AG10803 (cell line): Measurements from ENCODE around the gene FBRS.

Experiments
- DNase-seq: peaks from one replicate; pipeline ENCODE4 v3.0.0; 2010; ENCODE audit warnings: low read depth
- H3K4me3 ChIP-seq: 2 replicates; pipeline ENCODE4 v1.5.1; 2011; ENCODE audit warnings: mild to moderate bottlenecking, low read length, control low read depth
- TF ChIP-seq, protein P1 (sequence below): conservative IDR thresholded peaks from 2 replicates; pipeline ENCODE4 v1.5.1; 2011; ENCODE audit warnings: mild to moderate bottlenecking, low read length, control low read depth, inconsistent platforms

Gene FBRS

DNA sequence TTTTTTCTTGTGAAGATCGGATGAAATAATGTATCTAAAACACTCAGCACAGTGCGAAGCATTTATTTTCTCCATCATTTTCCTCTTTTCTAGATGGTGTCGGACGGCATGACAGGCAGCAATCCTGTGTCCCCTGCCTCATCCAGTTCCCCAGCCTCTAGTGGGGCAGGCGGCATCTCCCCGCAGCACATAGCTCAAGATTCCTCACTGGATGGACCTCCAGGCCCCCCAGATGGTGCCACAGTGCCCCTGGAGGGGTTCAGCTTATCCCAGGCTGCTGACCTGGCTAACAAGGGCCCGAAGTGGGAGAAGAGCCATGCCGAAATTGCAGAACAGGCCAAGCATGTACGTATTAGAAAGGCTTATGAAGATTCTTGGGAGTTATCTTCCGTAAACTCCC, 45.7 kb downstream of the FBRS start:
- H3K4me3 ChIP-seq: no peak overlapping the region
- no peak for DNase-seq
- TF ChIP-seq, protein P1, sequence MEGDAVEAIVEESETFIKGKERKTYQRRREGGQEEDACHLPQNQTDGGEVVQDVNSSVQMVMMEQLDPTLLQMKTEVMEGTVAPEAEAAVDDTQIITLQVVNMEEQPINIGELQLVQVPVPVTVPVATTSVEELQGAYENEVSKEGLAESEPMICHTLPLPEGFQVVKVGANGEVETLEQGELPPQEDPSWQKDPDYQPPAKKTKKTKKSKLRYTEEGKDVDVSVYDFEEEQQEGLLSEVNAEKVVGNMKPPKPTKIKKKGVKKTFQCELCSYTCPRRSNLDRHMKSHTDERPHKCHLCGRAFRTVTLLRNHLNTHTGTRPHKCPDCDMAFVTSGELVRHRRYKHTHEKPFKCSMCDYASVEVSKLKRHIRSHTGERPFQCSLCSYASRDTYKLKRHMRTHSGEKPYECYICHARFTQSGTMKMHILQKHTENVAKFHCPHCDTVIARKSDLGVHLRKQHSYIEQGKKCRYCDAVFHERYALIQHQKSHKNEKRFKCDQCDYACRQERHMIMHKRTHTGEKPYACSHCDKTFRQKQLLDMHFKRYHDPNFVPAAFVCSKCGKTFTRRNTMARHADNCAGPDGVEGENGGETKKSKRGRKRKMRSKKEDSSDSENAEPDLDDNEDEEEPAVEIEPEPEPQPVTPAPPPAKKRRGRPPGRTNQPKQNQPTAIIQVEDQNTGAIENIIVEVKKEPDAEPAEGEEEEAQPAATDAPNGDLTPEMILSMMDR: no peak

DNA sequence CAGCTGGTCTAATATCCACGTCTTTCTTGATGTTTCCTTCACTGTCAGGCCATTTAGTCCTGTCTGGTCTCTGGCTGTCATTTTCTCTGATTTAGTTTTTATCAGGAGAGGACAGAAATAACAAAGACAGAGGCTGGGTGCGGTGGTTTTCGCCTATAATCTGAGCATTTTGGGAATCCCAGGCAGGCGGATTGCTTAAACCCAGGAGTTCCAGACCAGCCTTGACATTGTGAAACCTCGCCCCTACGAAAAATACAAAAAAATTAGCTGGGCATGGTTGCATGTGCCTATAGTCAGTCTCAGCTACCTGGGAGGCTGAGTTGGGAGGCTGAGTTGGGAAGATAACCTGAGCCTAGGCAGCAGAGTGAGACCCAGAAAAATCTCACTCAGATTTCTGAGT, 47.8 kb downstream of the FBRS start:
- H3K4me3 ChIP-seq: no peak overlapping the region
- TF ChIP-seq, protein P1: no peak
- DNase-seq: no peak

DNA sequence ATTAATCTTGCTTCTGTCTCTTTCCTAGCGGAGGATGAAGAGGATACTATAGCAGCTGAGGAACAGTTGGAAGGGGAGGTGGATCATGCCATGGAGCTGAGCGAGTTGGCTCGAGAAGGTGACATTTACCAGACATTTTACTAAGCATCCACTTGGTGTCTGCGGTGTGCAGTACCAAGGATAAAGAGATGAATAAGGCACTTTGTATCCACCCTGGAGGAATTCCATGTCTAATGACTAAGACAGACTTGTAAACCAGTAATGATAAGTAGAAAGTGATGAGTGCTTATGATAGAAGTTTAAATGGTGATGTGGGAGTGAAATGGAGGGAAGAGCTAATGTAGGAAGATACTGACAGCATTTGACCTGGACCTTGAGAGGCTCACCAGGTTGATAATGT, 52.7 kb downstream of the FBRS start:
- TF ChIP-seq, protein P1: no peak
- no peak overlapping the region for H3K4me3 ChIP-seq
- no peak for DNase-seq

DNA sequence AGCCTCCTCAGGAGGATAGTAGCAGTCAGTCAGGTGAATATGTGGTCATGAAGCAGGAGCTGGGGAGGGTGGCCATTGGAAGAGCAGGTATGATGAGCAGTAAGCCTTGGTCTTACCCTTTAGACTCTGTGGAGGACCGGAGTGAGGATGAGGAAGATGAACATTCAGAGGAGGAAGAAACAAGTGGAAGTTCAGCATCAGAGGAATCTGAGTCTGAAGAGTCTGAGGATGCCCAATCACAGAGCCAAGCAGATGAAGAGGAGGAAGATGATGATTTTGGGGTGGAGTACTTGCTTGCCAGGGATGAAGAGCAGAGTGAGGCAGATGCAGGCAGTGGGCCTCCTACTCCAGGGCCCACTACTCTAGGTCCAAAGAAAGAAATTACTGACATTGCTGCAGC, 53.5 kb downstream of the FBRS start:
- H3K4me3 ChIP-seq: no peak overlapping the region
- TF ChIP-seq, protein P1: no peak
- no peak for DNase-seq

DNA sequence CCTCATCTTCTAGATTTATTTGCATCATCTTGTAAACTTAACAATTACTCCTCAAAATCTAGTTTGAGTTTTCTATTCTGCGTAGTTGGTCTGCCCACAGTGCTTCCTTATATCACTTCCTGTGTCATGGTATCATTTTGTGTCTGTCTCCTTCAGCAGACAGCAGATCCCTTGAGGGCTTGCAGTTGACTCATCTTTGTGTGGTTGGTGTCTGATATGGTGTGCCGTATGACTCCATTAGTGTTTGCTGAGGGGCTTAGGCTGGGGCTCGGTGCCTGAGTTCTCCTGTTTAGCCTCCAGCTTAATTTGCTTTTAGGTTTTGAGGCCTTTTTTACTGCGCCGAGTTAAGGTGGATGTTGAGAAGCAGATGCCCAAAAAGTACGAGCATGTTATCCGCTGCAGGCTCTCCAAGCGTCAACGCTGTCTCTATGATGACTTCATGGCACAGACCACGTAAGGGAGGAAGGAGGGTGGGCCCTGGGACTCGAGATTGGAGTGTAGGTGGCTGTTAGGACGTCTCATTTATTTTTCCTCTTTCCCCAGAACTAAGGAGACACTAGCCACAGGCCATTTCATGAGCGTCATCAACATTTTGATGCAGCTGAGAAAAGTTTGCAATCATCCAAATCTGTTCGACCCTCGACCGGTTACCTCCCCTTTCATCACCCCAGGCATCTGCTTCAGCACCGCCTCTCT, 57.7 kb downstream of the FBRS start:
- peak; percentile 9 for DNase-seq
- H3K4me3 ChIP-seq: no peak overlapping the region
- TF ChIP-seq, protein P1: no peak

DNA sequence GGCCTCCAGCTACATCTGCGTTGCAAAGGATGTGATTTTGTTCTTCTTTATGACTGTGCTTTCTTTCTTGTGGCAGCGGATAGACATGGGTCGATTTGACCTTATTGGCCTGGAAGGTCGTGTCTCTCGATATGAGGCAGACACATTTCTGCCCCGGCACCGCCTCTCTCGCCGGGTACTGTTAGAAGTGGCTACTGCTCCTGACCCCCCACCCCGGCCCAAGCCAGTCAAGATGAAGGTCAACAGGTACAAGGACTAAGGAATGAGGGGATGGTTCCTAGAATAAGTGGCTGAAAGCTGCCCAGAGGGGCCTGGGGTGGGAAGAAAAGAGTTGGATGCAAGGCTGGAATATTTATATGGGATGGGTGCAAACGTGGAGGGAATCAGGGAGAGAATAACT, 61.9 kb downstream of the FBRS start:
- DNase-seq: no peak
- no peak overlapping the region for H3K4me3 ChIP-seq
- TF ChIP-seq, protein P1: no peak
